Kidney epithelial cell (primary cell): ENCODE measurements around the gene TFDP2. TPM values are rescaled to one million over a fixed set of nuclear protein-coding genes. Genes with fewer than 3 reads are reported as not detected.
"Not testable (repeated sequence)": the region's sequence is repeated elsewhere in the genome, so short reads cannot be mapped to it uniquely, and the experiment has no call there.

Experiments used
- DNase-seq: peaks from one replicate; pipeline ENCODE4 v3.0.0-alpha.2; 2010; ENCODE audit warnings: low read depth
- H3K27me3 ChIP-seq: 2 replicates; pipeline ENCODE4 v1.6.0; 2011; ENCODE audit warnings: low read length; ENCODE audit not compliant: control insufficient read depth, insufficient read depth
- H3K36me3 ChIP-seq: 2 replicates; pipeline ENCODE4 v1.5.1; 2011; ENCODE audit warnings: low read length; ENCODE audit not compliant: control insufficient read depth, insufficient read depth
- H3K4me3 ChIP-seq: 2 replicates; pipeline ENCODE4 v1.5.1; 2011; ENCODE audit warnings: low read depth, mild to moderate bottlenecking, control low read depth, low read length
- CTCF ChIP-seq: IDR thresholded peaks from 2 replicates; pipeline ENCODE4 v1.5.1; 2011; ENCODE audit warnings: mild to moderate bottlenecking, moderate library complexity, low read length, control low read depth, inconsistent platforms; ENCODE audit not compliant: insufficient read depth, poor library complexity, severe bottlenecking
- total RNA-seq: library from RNA; depleted of rRNA; stranded (reverse); fragments of >200 nt; gene quantifications from 2 replicates; pipeline ENCODE4 v1.2.3, GENCODE V29; 2015

TFDP2 gene
- total RNA-seq, 1 donor from 2014 or later: 48.0 TPM

DNA sequence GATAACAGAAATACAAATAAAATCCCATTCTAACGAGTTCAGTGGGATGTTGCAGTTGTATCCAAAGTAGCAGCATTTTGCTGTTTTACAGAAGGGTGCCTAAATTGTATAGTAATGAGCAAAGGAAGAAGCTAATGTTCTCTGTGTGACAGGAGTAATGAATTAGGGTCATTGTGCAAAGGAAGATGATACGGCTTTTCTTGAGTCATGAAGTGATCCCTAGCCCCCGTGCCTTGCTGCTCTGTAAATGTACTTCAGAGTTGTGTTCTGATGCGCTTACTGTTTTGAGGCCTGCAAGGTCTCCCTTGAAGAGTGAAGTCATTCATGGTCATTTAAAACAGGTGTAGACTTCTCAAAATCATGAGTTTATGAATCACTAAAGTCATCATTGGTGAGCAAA lies 235.0 kb downstream of the TFDP2 start:
- peaks cover 2% of the 10 kb centered on the region for H3K36me3 ChIP-seq

DNA sequence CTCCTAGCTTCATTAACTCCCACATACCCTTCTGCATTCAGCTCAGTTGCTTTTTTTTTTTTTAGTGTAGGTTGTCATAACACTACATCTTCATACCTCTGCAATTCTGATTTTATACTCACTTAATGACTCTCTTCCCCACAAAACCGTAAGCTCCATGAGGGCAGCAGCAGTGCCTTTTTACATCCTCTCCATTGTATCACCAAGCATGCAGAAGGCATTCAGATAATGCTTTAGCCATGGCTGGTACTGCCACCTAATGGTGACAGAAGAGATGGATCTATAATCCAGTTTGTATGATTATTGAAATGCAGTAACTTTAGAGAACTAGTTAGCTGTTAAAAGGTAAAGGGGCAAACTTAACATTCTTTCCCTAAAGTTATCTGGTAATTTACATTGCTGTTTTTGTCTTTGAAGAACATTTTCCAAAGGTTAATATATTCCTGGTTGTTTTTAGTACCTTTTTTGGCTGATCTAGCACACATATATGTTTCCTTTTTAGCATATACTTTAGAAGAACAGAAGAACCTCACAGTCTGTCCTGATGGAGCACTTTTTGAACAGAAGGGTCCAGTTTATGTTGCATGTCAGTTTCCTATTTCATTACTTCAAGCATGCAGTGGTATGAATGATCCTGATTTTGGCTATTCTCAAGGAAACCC lies 236.1 kb downstream of the TFDP2 start:
- Histone ChIP-seq H3K36me3 (peaks cover 2% of the 10 kb centered on the region), H3K4me3 (no peak overlapping the region), H3K27me3 (no peaks in the 10 kb centered on the region)
- DNase-seq: peak; percentile 5
- peak; percentile 68 for TF ChIP-seq CTCF

More for the DNA sequence above, 235.0 kb downstream of the TFDP2 start:
- no peak for TF ChIP-seq CTCF
- H3K27me3 ChIP-seq: no peaks in the 10 kb centered on the region
- no peak overlapping the region for H3K4me3 ChIP-seq
- no peak for DNase-seq

- not testable (repeated sequence) for H3K36me3 ChIP-seq, H3K4me3 ChIP-seq, DNase-seq, H3K27me3 ChIP-seq
These were observed 239.4 kb downstream of the TFDP2 start for GRCh38 chr3:141909986-141910385.

GRCh38 chr3:141909408-141909807 lies 239.9 kb downstream of the TFDP2 start:
- no peaks in the 10 kb centered on the region for H3K27me3 ChIP-seq
- no peak overlapping the region for H3K4me3 ChIP-seq
- no peak for DNase-seq
- H3K36me3 ChIP-seq: peaks cover 2% of the 10 kb centered on the region
- TF ChIP-seq CTCF: no peak

DNA sequence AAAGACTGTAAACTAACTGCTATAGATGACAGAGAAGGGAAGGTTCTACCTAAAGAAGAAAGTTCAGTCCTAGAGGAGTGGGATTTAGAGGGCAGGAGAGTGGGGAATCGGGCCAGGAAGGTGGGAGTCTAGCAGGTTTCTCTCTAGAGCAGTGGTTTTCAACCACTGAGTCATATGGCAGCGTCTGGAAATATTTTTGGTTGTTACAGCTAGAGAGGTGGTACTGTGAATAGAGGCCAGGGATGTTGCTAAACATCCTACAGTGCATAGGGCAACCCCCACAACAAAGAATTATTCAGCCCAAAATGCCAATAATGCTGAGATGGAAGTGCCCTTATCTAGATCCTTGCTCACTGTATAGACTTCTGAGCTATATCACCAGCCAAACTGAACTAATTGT lies 244.2 kb downstream of the TFDP2 start:
- no peak for DNase-seq
- H3K27me3 ChIP-seq: no peaks in the 10 kb centered on the region
- peaks cover 2% of the 10 kb centered on the region for H3K36me3 ChIP-seq
- no peak overlapping the region for H3K4me3 ChIP-seq
- no peak for TF ChIP-seq CTCF

DNA sequence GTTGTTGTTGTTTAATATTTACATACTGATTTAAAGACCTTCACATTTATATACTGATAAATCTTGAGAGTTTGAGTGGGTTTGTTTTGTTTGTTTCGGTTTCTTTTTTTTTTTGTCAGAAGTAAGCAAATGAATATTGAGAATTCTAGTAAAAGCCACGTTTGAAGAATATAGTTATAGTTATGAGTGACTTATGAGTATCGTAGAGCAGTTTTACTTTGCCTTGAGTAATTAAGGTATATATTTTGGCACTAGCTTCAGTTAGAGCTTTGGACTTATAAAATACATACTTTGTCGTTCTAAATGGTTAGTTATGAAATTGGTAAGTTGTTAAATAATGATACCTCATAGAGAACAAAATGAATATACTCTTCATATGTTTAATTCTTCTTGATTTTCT lies 245.1 kb downstream of the TFDP2 start:
- no peak overlapping the region for H3K4me3 ChIP-seq
- H3K27me3 ChIP-seq: no peaks in the 10 kb centered on the region
- TF ChIP-seq CTCF: no peak
- H3K36me3 ChIP-seq: no peaks in the 10 kb centered on the region
- DNase-seq: no peak
